Type B pancreatic cell (in vitro differentiated cells): Measurements from ENCODE around the gene ARPC5L. TPM values are rescaled to one million over a fixed set of nuclear protein-coding genes. Genes with fewer than 3 reads are reported as not detected.

ENCODE experiments used
- DNase-seq: peaks from one replicate; pipeline ENCODE4 v3.0.0; 2021; ENCODE audit warnings: mixed read lengths; ENCODE audit not compliant: unreplicated experiment; ENCODE audit errors: extremely low spot score
- H3K27ac Mint-ChIP-seq: 2 replicates; pipeline ENCODE4 v1.8.0; 2021; ENCODE audit warnings: mild to moderate bottlenecking, mixed read lengths
- H3K27me3 Mint-ChIP-seq: 2 replicates; pipeline ENCODE4 v1.8.0; 2021; ENCODE audit warnings: mixed read lengths
- H3K36me3 Mint-ChIP-seq: 2 replicates; pipeline ENCODE4 v1.8.0; 2021; ENCODE audit warnings: mixed read lengths
- H3K4me1 Mint-ChIP-seq: one replicate; pipeline ENCODE4 v1.8.0; 2021; ENCODE audit warnings: mixed read lengths; ENCODE audit not compliant: unreplicated experiment
- H3K4me3 Mint-ChIP-seq: 2 replicates; pipeline ENCODE4 v1.8.0; 2021; ENCODE audit warnings: mild to moderate bottlenecking, mixed read lengths
- H3K9me3 Mint-ChIP-seq: 2 replicates; pipeline ENCODE4 v1.8.0; 2021; ENCODE audit warnings: mixed read lengths
- CTCF ChIP-seq: fragments of 200-600 bp; sonication (generic); conservative IDR thresholded peaks from 2 replicates; pipeline ENCODE4 v1.5.0; 2021; ENCODE audit warnings: antibody characterized with exemption, mild to moderate bottlenecking
- total RNA-seq: library from RNA; stranded (reverse); gene quantifications from 2 replicates; pipeline ENCODE4 v1.2.1, GENCODE V29; 2021; ENCODE audit warnings: low replicate concordance

Gene ARPC5L
- total RNA-seq, 1 donor from 2014 or later, result 37.9 TPM

DNA sequence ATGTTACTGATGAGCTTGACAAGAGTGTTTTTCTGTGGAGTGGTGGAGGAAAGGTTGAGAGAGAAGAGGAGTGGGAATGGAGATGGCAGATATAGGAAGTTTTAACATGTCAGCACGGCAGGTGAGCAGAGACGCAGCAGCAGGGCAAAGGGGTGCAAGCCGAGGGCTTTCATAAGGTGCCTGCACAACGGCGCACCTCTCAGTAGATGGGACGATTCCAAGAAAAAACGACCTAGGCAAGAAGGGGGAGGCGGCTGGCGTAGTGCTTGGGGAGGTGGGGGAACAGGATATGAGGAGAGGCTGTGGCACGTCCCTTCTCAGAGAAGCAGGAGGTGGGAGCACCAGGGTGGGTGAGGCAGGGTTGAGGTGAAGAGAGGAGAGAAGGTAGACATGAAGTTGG, 24.5 kb downstream of the ARPC5L start:
- no peak overlapping the region for H3K27ac Mint-ChIP-seq
- no peaks in the 10 kb centered on the region for H3K27me3 Mint-ChIP-seq
- TF ChIP-seq CTCF, result no peak
- H3K4me1 Mint-ChIP-seq, result no peaks in the 10 kb centered on the region
- no peak overlapping the region for H3K4me3 Mint-ChIP-seq
- peaks cover 5% of the 10 kb centered on the region for H3K36me3 Mint-ChIP-seq
- no peaks in the 10 kb centered on the region for H3K9me3 Mint-ChIP-seq
- no peak for DNase-seq

DNA sequence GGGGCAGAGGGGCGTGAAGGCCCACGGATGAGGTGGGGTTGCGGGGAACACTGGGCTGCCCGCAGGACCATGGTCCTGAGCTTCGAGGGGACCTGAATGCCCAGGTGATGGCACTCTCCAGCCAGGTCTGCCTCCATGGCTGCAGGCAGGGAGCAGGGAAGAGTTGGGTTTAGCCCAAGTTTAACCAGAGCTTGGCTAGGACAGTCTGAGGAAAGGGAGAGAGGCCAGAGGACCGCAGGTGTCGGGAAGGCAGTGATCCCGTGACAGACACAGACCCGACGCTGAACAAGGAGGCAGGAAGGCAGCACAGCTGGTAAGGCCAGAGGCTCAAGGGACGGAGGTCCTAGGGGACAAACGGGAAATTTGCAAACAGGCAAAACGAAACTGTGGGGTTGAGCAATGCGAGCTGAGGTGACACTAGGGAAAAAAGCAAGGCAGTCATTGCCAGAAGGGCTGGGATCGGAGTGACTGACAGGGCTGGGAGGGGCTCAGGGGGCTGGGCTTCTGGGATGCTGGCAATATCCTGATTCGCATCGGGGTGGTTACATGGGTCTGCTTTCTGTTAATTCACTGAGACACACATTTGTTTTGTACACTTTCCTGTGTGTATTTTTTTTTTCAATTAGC, 25.0 kb downstream of the ARPC5L start:
- Mint-ChIP-seq H3K27ac (no peak overlapping the region), H3K27me3 (no peaks in the 10 kb centered on the region), H3K9me3 (no peaks in the 10 kb centered on the region)

DNA sequence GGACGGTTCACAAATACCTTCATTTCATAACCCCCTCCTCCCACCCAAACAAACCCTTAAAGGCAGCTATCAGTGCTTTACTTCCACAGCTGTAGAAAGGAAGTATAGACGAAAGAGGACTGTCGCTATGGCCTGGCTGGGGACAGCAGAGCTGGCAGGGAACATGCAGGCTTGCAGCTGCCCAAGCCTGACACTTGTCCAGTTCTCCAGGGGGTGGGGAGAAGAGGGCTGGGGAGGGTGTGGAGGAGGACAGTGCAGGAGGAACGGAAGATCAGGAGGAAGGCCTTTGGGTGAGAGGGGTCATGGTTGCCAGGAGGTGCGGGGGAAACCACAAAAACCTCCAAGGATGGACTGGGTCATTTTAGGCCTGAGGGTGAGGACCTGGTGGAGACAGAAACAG, 25.9 kb downstream of the ARPC5L start:
- no peaks in the 10 kb centered on the region for H3K4me1 Mint-ChIP-seq
- H3K27me3 Mint-ChIP-seq, result no peaks in the 10 kb centered on the region
- TF ChIP-seq CTCF, result no peak
- DNase-seq, result no peak
- H3K36me3 Mint-ChIP-seq, result peaks cover 5% of the 10 kb centered on the region
- no peak overlapping the region for H3K4me3 Mint-ChIP-seq
- no peaks in the 10 kb centered on the region for H3K9me3 Mint-ChIP-seq
- H3K27ac Mint-ChIP-seq, result no peak overlapping the region

More for the DNA sequence above, 25.0 kb downstream of the ARPC5L start:
- no peak for DNase-seq
- Mint-ChIP-seq H3K36me3 (peaks cover 5% of the 10 kb centered on the region), H3K4me3 (no peak overlapping the region), H3K4me1 (no peaks in the 10 kb centered on the region)
- no peak for TF ChIP-seq CTCF

- Mint-ChIP-seq H3K4me1 (no peaks in the 10 kb centered on the region), H3K27ac (no peak overlapping the region), H3K4me3 (no peak overlapping the region), H3K27me3 (no peaks in the 10 kb centered on the region), H3K36me3 (peaks cover 5% of the 10 kb centered on the region), H3K9me3 (no peaks in the 10 kb centered on the region)
- no peak for TF ChIP-seq CTCF
- no peak for DNase-seq
These were observed 27.1 kb downstream of the ARPC5L start for GRCh38 chr9:124889006-124889405.

DNA sequence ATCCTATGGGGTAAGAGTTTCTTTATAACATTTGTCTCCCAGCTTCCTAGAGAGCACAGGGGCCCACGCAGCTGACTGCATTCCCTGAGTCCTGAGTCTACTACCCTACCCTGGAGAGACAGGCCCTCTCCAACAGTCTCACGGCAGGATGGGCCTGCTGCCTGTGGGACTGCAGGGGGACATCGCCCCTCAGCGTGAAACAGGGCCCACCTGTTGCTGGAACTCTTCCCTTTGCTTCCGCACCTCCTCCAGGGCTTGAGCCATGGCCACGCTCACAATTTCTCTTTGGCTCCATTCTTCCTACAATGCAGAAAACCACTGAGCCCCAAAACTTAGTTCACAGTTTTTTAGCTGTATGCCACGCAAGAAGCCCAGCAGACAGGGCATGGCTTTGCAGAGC, 28.2 kb downstream of the ARPC5L start:
- Mint-ChIP-seq H3K9me3 (no peaks in the 10 kb centered on the region), H3K27me3 (no peaks in the 10 kb centered on the region), H3K36me3 (peaks cover 5% of the 10 kb centered on the region), H3K4me3 (no peak overlapping the region), H3K4me1 (no peaks in the 10 kb centered on the region), H3K27ac (no peak overlapping the region)
- no peak for DNase-seq
- TF ChIP-seq CTCF, result no peak
